ENCODE results near the gene LINGO4. TPM values are rescaled to one million over a fixed set of nuclear protein-coding genes. Genes with fewer than 3 reads are reported as not detected.

LINGO4 gene
- total and polyA plus RNA-seq, 2 donors (not counting 1 experiment from before 2014, with no cell fraction given): not detected

- H3K9ac ChIP-seq (ENCODE audit: low read length): no peak overlapping the region
- no peaks in the 10 kb centered on the region for H3K9me3 ChIP-seq (ENCODE audit: control extremely low read depth in 1 of 3, control insufficient read depth in 2 of 3, insufficient read depth in 1 of 3, low read length in 2 of 3)
- no peaks in the 10 kb centered on the region for H4K20me1 ChIP-seq (ENCODE audit: control insufficient read depth, insufficient read depth, low read length, poor library complexity, severe bottlenecking)
- H3K4me3 ChIP-seq (ENCODE audit: control extremely low read depth in 1 of 5, extremely low read depth in 1 of 5, insufficient read depth in 1 of 5, low read depth in 2 of 5, low read length in 4 of 5): no peak overlapping the region
- intact Hi-C loops (cut with micrococcal nuclease): no loop called here
- no peak for ATAC-seq (ENCODE audit: low read depth)
- no peak overlapping the region for H3K27ac Mint-ChIP-seq
- peaks cover 18% of the 10 kb centered on the region for H3K27me3 Mint-ChIP-seq
- H3K27me3 ChIP-seq (replicated peaks in 1 of 4; ENCODE audit: control extremely low read depth in 1 of 4, control insufficient read depth in 3 of 4, insufficient read depth in 4 of 4, low read length in 3 of 4): peaks cover 0 to 19% (median 0%) of the 10 kb centered on the region in 4 experiments
- H3K4me3 Mint-ChIP-seq: no peak overlapping the region
- no peaks in the 10 kb centered on the region for H3K36me3 ChIP-seq (replicated peaks in 1 of 2; ENCODE audit: control extremely low read depth in 1 of 2, control insufficient read depth in 1 of 2, extremely low read depth in 1 of 2, insufficient read depth in 2 of 2, low read length in 1 of 2)
- no peak for DNase-seq
- WGBS (ENCODE audit: insufficient coverage): 51% methylated on average over 4 of the region's 7 CpGs
- POLR2A ChIA-PET: no interaction called here
- no peak overlapping the region for H3K27ac ChIP-seq (ENCODE audit: low read length in 2 of 2)
- TF ChIP-seq EZH2 (IDR thresholded peaks at IDR 0.05; ENCODE audit: borderline replicate concordance, insufficient read depth, low read depth, low read length, poor library complexity, severe bottlenecking): no peak
- no peak for TF ChIP-seq CTCF (IDR thresholded peaks at IDR 0.05)
- CTCF ChIA-PET: no interaction called here
- no peaks in the 10 kb centered on the region for H3K79me2 ChIP-seq (ENCODE audit: control insufficient read depth, insufficient read depth, low read length)
- H3K9me3 Mint-ChIP-seq (ENCODE audit: insufficient read depth): no peaks in the 10 kb centered on the region
- peaks cover 0 to 3% of the 10 kb centered on the region in 2 donors for H3K4me1 ChIP-seq (ENCODE audit: control insufficient read depth in 2 of 2, insufficient read depth in 2 of 2, low read length in 2 of 2)
- H3K4me1 Mint-ChIP-seq: peaks cover 2% of the 10 kb centered on the region
- H3K4me2 ChIP-seq (replicated peaks; ENCODE audit: low read depth, low read length, poor library complexity, severe bottlenecking): no peak overlapping the region
- H2AFZ ChIP-seq (ENCODE audit: insufficient read depth, low read depth, low read length, poor library complexity, severe bottlenecking): no peak overlapping the region
Measured at GRCh38 chr1:151822404-151822803, 17.2 kb upstream of the LINGO4 start.

DNA sequence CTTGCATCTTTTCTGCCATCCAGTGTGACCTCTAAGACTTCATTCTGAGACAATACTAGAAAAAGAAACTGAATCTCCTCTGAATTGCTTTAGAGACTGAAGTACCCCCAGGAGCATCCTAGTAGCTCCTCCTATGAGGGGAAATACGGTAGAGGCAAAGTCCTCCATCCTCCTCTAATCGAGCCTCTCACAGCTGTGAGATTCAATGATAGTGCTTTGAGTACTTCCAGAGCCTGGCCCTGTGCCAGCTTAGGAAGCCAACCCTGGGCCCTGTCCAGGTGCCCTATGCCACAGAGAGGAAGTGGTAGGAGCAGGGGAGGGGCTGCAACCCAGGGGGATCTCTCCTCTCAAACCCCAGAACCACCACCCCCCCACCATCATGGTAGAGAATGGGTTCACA is 15.7 kb upstream of the LINGO4 start:
- ChIA-PET CTCF (no interaction called here), POLR2A (no interaction called here)
- Histone ChIP-seq H3K27ac (ENCODE audit: low read length in 2 of 2) (no peak overlapping the region), H3K4me2 (replicated peaks; ENCODE audit: low read depth, low read length, poor library complexity, severe bottlenecking) (no peak overlapping the region), H3K9ac (ENCODE audit: low read length) (no peak overlapping the region), H3K27me3 (replicated peaks in 1 of 4; ENCODE audit: control extremely low read depth in 1 of 4, control insufficient read depth in 3 of 4, insufficient read depth in 4 of 4, low read length in 3 of 4) (peaks cover 0 to 16% (median 0%) of the 10 kb centered on the region in 4 experiments), H3K4me3 (ENCODE audit: control extremely low read depth in 1 of 5, extremely low read depth in 1 of 5, insufficient read depth in 1 of 5, low read depth in 2 of 5, low read length in 4 of 5) (no peak overlapping the region), H3K79me2 (ENCODE audit: control insufficient read depth, insufficient read depth, low read length) (no peaks in the 10 kb centered on the region), H4K20me1 (ENCODE audit: control insufficient read depth, insufficient read depth, low read length, poor library complexity, severe bottlenecking) (no peaks in the 10 kb centered on the region), H3K4me1 (ENCODE audit: control insufficient read depth in 2 of 2, insufficient read depth in 2 of 2, low read length in 2 of 2) (peaks cover 0 to 5% of the 10 kb centered on the region in 2 donors), H2AFZ (ENCODE audit: insufficient read depth, low read depth, low read length, poor library complexity, severe bottlenecking) (no peak overlapping the region), H3K9me3 (ENCODE audit: control extremely low read depth in 1 of 3, control insufficient read depth in 2 of 3, insufficient read depth in 1 of 3, low read length in 2 of 3) (no peaks in the 10 kb centered on the region), H3K36me3 (replicated peaks in 1 of 2; ENCODE audit: control extremely low read depth in 1 of 2, control insufficient read depth in 1 of 2, extremely low read depth in 1 of 2, insufficient read depth in 2 of 2, low read length in 1 of 2) (no peaks in the 10 kb centered on the region)
- intact Hi-C loops (cut with micrococcal nuclease): no loop called here
- H3K4me3 Mint-ChIP-seq: no peak overlapping the region
- ATAC-seq (ENCODE audit: low read depth): no peak
- H3K9me3 Mint-ChIP-seq (ENCODE audit: insufficient read depth): no peaks in the 10 kb centered on the region
- H3K27me3 Mint-ChIP-seq: peaks cover 22% of the 10 kb centered on the region
- no peak for DNase-seq
- TF ChIP-seq CTCF (IDR thresholded peaks at IDR 0.05) (no peak), EZH2 (IDR thresholded peaks at IDR 0.05; ENCODE audit: borderline replicate concordance, insufficient read depth, low read depth, low read length, poor library complexity, severe bottlenecking) (no peak)
- WGBS (ENCODE audit: insufficient coverage): no CpG with 5 or more reads among the region's 2 CpGs
- H3K4me1 Mint-ChIP-seq: peaks cover 2% of the 10 kb centered on the region
- H3K27ac Mint-ChIP-seq: no peak overlapping the region

All from B cell (primary cell).